Measurements from ENCODE around the gene NIPA2. TPM values are rescaled to one million over a fixed set of nuclear protein-coding genes. Genes with fewer than 3 reads are reported as not detected.

NIPA2 gene
- total and polyA plus RNA-seq, 2 of the 13 experiments (the other 11 are each of a cell fraction or from before 2014, with no cell fraction given): 29.0 to 56.2 TPM

DNA sequence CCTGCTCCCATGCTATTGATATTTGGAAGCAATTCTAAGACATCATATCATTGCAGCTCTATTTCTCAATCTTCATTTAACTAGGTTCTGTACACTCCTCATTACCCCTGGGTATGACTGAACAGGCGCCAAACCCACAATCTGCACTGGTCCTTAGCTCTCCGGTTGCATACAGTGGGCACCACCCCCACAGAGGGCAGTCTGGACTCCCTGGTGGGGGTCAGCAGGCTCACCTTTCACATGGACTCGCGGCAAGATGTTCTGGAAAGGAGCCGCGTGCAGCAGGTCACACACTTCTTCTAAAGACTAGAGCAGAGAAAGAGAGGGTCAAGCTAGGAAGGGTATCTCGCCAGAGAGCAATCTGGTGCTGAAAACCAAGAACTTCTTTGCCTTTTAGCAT, 36.5 kb downstream of the NIPA2 start:
- Histone ChIP-seq H3K4me3 (replicated peaks in 1 of 3; ENCODE audit: insufficient read depth in 1 of 3, low read depth in 2 of 3, low read length in 3 of 3) (no peak overlapping the region), H4K20me1 (ENCODE audit: insufficient read depth, low read length) (no peaks in the 10 kb centered on the region), H3K27ac (ENCODE audit: extremely low read length, insufficient read depth, low read length) (no peak overlapping the region), H3K36me3 (replicated peaks in 1 of 2; ENCODE audit: control insufficient read depth in 1 of 2, insufficient read depth in 2 of 2, low read length in 2 of 2) (peaks cover 27 to 54% of the 10 kb centered on the region in 2 experiments; a peak in 4 of 5 replicates), H3K4me1 (ENCODE audit: insufficient read depth, low read length) (no peaks in the 10 kb centered on the region), H2AFZ (ENCODE audit: low read length) (no peak overlapping the region), H3K9ac (ENCODE audit: insufficient read depth, low read depth, low read length) (no peak overlapping the region), H3K27me3 (ENCODE audit: control insufficient read depth in 1 of 2, insufficient read depth in 2 of 2, low read length in 2 of 2) (no peaks in the 10 kb centered on the region), H3K4me2 (ENCODE audit: low read depth, low read length) (no peak overlapping the region), H3K79me2 (ENCODE audit: insufficient read depth, low read length) (no peaks in the 10 kb centered on the region), H3K9me3 (ENCODE audit: low read length) (no peaks in the 10 kb centered on the region)
- in situ Hi-C loops (cut with HindIII; ENCODE audit: extremely low pct_ligation_motif_present, low pct_unique_long_range_greater_than_20kb): no loop called here
- ChIA-PET POLR2A (no interaction called here), CTCF (ENCODE audit: low intra/inter-chr PET ratio, low total read pairs) (no interaction called here)
- no peak for FAIRE-seq
- no peak for DNase-seq (ENCODE audit: low spot score)
- no TSS peak for BruUV-seq (replicated peaks)
- 95% methylated on average over 7 of the region's 7 CpGs for WGBS (ENCODE audit: low lambda C conversion rate)
- intact Hi-C loops (cut with micrococcal nuclease; ENCODE audit: unreplicated experiment): loop anchor here (5.0 kb wide), 1 partner anchor 33 kb away; no protein-coding TSS in a partner anchor
- no peak for ATAC-seq
- no peak for TF ChIP-seq MIER3 (CRISPR knock-in tag; IDR thresholded peaks at IDR 0.05; ENCODE audit: borderline replicate concordance)
- TF ChIP-seq ZNF138 (CRISPR knock-in tag; IDR thresholded peaks at IDR 0.05; ENCODE audit: low read depth): no peak
- TF ChIP-seq ZNF331 (CRISPR knock-in tag; IDR thresholded peaks at IDR 0.05): no peak
- no peak for TF ChIP-seq RFXANK (CRISPR knock-in tag; IDR thresholded peaks at IDR 0.05)
- TF ChIP-seq, protein P1, sequence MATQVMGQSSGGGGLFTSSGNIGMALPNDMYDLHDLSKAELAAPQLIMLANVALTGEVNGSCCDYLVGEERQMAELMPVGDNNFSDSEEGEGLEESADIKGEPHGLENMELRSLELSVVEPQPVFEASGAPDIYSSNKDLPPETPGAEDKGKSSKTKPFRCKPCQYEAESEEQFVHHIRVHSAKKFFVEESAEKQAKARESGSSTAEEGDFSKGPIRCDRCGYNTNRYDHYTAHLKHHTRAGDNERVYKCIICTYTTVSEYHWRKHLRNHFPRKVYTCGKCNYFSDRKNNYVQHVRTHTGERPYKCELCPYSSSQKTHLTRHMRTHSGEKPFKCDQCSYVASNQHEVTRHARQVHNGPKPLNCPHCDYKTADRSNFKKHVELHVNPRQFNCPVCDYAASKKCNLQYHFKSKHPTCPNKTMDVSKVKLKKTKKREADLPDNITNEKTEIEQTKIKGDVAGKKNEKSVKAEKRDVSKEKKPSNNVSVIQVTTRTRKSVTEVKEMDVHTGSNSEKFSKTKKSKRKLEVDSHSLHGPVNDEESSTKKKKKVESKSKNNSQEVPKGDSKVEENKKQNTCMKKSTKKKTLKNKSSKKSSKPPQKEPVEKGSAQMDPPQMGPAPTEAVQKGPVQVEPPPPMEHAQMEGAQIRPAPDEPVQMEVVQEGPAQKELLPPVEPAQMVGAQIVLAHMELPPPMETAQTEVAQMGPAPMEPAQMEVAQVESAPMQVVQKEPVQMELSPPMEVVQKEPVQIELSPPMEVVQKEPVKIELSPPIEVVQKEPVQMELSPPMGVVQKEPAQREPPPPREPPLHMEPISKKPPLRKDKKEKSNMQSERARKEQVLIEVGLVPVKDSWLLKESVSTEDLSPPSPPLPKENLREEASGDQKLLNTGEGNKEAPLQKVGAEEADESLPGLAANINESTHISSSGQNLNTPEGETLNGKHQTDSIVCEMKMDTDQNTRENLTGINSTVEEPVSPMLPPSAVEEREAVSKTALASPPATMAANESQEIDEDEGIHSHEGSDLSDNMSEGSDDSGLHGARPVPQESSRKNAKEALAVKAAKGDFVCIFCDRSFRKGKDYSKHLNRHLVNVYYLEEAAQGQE (IDR thresholded peaks at IDR 0.05; ENCODE audit: borderline replicate concordance in 1 of 2, low read depth in 1 of 2, low read length in 2 of 2): no peak
- TF ChIP-seq, protein P2, sequence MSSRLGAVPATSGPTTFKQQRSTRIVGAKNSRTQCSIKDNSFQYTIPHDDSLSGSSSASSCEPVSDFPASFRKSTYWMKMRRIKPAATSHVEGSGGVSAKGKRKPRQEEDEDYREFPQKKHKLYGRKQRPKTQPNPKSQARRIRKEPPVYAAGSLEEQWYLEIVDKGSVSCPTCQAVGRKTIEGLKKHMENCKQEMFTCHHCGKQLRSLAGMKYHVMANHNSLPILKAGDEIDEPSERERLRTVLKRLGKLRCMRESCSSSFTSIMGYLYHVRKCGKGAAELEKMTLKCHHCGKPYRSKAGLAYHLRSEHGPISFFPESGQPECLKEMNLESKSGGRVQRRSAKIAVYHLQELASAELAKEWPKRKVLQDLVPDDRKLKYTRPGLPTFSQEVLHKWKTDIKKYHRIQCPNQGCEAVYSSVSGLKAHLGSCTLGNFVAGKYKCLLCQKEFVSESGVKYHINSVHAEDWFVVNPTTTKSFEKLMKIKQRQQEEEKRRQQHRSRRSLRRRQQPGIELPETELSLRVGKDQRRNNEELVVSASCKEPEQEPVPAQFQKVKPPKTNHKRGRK (CRISPR knock-in tag; IDR thresholded peaks at IDR 0.05): no peak
- no peak for TF ChIP-seq ZNF136 (CRISPR knock-in tag; IDR thresholded peaks at IDR 0.05; ENCODE audit: low read depth)
- TF ChIP-seq, protein P3, sequence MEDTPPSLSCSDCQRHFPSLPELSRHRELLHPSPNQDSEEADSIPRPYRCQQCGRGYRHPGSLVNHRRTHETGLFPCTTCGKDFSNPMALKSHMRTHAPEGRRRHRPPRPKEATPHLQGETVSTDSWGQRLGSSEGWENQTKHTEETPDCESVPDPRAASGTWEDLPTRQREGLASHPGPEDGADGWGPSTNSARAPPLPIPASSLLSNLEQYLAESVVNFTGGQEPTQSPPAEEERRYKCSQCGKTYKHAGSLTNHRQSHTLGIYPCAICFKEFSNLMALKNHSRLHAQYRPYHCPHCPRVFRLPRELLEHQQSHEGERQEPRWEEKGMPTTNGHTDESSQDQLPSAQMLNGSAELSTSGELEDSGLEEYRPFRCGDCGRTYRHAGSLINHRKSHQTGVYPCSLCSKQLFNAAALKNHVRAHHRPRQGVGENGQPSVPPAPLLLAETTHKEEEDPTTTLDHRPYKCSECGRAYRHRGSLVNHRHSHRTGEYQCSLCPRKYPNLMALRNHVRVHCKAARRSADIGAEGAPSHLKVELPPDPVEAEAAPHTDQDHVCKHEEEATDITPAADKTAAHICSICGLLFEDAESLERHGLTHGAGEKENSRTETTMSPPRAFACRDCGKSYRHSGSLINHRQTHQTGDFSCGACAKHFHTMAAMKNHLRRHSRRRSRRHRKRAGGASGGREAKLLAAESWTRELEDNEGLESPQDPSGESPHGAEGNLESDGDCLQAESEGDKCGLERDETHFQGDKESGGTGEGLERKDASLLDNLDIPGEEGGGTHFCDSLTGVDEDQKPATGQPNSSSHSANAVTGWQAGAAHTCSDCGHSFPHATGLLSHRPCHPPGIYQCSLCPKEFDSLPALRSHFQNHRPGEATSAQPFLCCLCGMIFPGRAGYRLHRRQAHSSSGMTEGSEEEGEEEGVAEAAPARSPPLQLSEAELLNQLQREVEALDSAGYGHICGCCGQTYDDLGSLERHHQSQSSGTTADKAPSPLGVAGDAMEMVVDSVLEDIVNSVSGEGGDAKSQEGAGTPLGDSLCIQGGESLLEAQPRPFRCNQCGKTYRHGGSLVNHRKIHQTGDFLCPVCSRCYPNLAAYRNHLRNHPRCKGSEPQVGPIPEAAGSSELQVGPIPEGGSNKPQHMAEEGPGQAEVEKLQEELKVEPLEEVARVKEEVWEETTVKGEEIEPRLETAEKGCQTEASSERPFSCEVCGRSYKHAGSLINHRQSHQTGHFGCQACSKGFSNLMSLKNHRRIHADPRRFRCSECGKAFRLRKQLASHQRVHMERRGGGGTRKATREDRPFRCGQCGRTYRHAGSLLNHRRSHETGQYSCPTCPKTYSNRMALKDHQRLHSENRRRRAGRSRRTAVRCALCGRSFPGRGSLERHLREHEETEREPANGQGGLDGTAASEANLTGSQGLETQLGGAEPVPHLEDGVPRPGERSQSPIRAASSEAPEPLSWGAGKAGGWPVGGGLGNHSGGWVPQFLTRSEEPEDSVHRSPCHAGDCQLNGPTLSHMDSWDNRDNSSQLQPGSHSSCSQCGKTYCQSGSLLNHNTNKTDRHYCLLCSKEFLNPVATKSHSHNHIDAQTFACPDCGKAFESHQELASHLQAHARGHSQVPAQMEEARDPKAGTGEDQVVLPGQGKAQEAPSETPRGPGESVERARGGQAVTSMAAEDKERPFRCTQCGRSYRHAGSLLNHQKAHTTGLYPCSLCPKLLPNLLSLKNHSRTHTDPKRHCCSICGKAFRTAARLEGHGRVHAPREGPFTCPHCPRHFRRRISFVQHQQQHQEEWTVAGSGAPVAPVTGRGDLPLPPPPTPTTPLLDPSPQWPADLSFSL (CRISPR knock-in tag; IDR thresholded peaks at IDR 0.05): no peak
- TF ChIP-seq ZNF749 (CRISPR knock-in tag; IDR thresholded peaks at IDR 0.05; ENCODE audit: borderline replicate concordance): no peak
- TF ChIP-seq, protein P4, sequence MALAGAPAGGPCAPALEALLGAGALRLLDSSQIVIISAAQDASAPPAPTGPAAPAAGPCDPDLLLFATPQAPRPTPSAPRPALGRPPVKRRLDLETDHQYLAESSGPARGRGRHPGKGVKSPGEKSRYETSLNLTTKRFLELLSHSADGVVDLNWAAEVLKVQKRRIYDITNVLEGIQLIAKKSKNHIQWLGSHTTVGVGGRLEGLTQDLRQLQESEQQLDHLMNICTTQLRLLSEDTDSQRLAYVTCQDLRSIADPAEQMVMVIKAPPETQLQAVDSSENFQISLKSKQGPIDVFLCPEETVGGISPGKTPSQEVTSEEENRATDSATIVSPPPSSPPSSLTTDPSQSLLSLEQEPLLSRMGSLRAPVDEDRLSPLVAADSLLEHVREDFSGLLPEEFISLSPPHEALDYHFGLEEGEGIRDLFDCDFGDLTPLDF (CRISPR knock-in tag; IDR thresholded peaks at IDR 0.05): no peak
- no peak for TF ChIP-seq KLF15 (CRISPR knock-in tag; IDR thresholded peaks at IDR 0.05; ENCODE audit: borderline replicate concordance)
- TF ChIP-seq KLF16 (CRISPR knock-in tag; IDR thresholded peaks at IDR 0.05): no peak
